SU-DHL-6 (cell line): ENCODE data around the gene GNAQ.

ENCODE experiments used
- CTCF ChIP-seq: fragments of 200-600 bp; sonication (generic); IDR thresholded peaks from one replicate; pipeline ENCODE4 v1.5.1; 2017; ENCODE audit warnings: antibody characterized with exemption, mild to moderate bottlenecking, low read length, moderate library complexity; ENCODE audit not compliant: insufficient read depth, poor library complexity, severe bottlenecking
- EZH2phosphoT487 ChIP-seq: fragments of 200-600 bp; sonication (generic), shearing (Covaris generic); conservative IDR thresholded peaks from 2 replicates; pipeline ENCODE4 v1.6.1; 2018; ENCODE audit warnings: mild to moderate bottlenecking, antibody characterized with exemption, low read length, moderate library complexity, mixed read lengths

- no peak for TF ChIP-seq EZH2phosphoT487
- no peak for TF ChIP-seq CTCF
Observed at GRCh38 chr9:77677397-77677796, 354.2 kb downstream of the GNAQ start.
